DMS 273 treated with DMSO at 0.1 percent for 48 hours (cell line): Measurements from ENCODE around the gene LACC1.

Experiments used
- DNase-seq: peaks from one replicate; lab custom pipeline; 2025; lab: John Stamatoyannopoulos, UW

The LACC1 gene

GRCh38 chr13:43879755-43880181 lies at the start of gene LACC1:
TSS of gene LACC1 (plus strand) at chr13:43879904. CDS start at chr13:43880986, 1,082 bp downstream.
- no peak for DNase-seq

GRCh38 chr13:43830497-43830881 lies 49.2 kb upstream of the LACC1 start:
- DNase-seq, result no peak

DNA sequence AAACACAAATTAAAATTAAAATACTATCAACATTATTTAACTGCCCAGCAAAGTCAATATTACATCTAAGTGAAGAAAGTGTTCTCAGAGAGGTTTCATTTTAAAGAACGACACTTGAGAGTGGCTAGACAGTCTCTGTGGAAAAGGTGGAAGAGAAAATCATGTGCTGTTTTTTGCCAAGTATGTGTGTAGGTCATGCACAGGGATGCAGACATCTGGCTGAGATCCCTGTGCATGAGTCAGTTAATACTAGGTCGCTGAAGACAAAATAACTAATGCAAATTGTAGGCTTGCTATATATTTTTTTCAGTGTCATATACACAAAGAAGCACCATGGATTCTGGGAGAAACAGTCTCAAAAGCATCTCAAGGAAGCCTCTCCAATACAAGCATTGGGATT lies 48.6 kb upstream of the LACC1 start:
- DNase-seq, result no peak

DNA sequence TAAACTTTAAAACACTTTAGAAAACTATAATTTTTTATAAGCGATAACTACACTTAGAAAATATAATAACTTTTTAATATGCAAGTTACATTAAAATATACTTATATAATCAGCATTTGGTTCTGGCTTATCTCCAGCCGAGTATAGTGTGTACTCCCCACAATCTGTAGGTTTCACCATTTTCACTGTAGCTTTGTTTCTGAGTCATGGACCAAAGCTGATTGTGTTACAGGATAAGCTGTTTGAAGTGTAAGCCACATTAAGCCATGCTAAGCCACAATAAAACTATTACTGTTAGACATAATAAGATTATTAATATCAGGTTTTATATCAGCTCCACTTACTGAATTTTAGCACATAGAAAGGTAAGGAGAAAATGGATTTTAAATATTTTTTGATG lies 44.0 kb upstream of the LACC1 start:
- no peak for DNase-seq

DNA sequence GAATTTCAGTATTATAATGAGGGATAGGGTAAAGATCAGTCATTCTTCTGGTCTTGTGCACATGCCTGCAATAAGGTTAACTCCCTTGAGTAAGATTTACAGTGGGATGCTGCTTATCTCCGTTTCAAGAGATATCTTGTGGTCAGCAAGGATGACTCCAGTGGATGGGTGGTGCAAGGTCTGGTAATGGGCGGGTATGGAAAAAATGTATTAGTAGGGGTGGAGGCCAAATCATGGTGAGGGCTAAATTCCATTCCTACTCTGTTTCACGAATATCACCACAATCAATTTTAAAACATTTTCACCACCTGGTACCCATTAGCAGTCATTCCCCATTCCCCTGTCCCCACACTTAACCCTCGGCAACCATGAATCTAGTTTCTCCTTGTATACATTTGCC lies 40.8 kb upstream of the LACC1 start:
- no peak for DNase-seq

- DNase-seq, result no peak
Measured at GRCh38 chr13:43846496-43847158, 33.1 kb upstream of the LACC1 start.

- no peak for DNase-seq
Measured at GRCh38 chr13:43848001-43848649, 31.6 kb upstream of the LACC1 start.

- DNase-seq, result no peak
Measured at GRCh38 chr13:43850873-43851272, 28.8 kb upstream of the LACC1 start.

DNA sequence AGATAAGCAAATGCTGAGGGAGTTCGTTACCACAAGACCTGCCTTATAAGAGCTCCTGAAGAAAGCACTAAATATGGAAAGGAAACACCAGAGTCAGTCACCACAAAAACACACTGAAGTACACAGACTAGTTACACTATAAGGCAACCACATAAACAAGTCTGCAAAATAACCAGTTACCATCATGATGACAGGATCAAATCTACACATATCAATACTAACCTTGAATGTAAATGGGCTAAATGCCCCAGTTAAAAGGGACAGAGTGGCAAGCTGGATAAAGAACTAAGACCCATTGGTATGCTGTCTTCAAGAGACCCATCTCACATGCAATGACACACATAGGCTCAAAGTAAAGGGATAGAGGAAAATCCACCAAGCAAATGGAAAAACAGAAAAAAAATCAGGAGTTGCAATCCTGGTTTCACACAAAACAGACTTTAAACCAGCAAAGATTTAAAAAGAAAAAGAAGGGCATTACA lies 26.7 kb upstream of the LACC1 start:
- DNase-seq, result no peak

DNA sequence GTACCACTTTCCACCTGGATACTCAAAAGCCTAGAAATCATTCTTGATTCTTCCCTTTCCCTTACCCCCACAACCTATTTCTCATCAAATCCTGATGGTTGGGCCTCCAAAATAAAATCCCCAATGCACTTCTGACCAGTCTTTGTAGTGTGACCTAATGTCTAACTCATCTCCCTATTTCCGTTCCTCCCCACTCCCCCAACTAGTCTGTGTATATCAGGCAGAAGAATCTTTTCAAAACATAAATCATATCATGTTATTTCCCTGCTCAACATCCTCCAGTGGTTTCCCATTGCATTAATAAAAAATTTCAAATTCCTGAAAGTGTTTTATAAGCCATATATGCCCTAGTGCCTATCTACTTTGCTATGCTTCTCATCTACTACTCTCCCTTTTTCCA lies 17.8 kb upstream of the LACC1 start:
- no peak for DNase-seq

DNA sequence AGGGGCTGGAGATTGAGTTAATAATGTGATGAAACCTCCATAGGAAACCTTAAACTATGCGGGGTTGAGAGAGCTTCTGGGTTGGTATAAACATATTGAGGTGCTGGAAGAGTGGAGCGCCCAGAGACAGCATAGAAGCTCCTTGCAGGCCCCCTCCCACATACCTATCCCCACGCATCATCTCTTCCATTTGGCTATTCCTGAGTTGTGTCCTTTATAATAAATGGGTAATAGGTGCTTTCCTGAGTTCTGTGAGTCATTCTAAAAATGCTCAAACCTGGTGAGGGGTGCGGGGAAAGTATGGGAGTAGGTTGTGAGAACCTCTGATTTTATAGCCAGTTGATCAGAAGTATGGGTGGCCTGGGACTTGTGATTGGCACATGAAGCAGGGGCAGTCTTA lies 14.8 kb upstream of the LACC1 start:
- DNase-seq, result no peak

- DNase-seq, result no peak
Measured at GRCh38 chr13:43865892-43866291, 13.8 kb upstream of the LACC1 start.

DNA sequence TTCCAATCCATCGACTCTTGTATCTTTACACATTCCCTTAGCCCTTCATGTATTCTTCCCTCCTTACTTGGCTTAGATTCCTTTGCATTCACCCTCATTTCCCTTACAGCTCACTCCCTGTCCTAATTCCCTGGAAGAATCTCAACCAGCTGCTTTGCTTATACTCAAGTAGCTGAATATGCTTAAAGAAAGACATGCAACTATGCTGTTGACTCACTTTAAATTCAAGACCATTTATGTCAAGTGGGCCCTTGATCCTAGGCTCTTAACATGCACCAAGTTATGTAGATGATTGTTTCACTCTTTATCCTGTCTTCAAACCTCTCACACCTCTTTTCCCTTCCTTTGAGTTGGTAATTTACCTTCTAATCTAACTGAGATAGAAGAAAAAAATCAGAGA lies 7.5 kb upstream of the LACC1 start:
- DNase-seq, result no peak

DNA sequence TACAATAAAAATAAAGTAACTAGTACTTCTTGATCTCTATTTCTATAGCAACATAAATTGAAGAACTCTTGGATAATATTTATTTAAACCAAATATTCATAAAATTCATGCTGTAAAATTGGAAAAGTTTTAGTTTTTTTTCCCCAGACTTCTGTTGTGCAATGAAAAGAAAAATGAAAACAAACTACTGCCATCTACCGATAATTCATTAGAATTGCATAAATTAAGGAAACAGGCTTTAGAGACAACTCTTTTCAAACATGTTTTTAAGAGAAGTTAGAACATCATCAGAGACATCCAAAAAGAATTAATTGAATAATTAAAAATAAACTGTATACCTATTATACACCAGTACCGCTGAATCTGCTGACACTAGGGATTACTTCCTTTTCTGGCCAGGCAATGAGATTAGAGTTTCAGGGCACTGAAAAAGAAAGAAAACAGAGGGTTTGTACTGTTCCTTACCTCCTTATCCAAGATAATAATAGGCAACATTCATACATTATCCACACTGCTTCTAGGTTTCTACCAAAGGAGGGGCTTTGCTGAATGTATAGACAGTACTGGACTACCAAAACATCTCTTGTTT lies 5.1 kb upstream of the LACC1 start:
- DNase-seq, result peak; percentile 24

DNA sequence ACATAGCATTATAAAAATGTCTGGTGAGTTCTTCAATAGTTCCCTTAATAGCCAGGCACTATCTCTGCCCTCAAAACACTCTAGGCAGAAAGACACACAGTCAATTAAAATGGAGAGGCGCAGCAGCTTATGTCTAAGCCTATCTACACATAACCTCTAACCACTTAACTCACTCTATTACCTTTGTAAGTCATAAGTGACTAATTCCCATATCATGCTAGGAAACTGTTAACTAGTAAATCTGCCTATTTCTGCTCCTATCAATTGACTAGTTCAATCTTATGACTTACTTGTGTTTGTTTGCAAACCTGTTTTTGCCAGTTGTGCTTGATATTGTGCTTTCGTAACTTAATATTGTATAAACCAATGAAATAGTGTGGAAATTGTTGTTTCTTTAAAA lies 3.3 kb upstream of the LACC1 start:
- DNase-seq, result no peak

GRCh38 chr13:43877326-43877725 lies 2.4 kb upstream of the LACC1 start:
- no peak for DNase-seq

DNA sequence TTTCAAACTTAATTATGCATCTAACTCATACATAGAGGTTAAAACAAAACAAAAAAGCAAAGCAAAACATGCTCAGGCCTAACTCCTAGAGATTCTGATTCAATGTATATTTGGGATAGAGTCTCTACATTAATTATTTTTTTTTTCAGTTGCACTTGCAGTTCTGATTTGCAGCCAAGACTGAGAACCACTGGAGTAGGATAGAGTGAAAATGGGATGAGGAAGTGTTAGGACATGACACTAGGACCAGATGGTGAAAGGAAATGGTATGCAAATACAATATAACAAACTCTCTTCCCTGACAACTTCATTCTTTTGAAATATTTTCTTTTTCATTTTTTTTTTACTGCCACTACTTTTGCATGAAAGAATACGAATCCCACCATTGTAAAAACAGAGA lies 1.9 kb upstream of the LACC1 start:
- DNase-seq, result peak; percentile 4

DNA sequence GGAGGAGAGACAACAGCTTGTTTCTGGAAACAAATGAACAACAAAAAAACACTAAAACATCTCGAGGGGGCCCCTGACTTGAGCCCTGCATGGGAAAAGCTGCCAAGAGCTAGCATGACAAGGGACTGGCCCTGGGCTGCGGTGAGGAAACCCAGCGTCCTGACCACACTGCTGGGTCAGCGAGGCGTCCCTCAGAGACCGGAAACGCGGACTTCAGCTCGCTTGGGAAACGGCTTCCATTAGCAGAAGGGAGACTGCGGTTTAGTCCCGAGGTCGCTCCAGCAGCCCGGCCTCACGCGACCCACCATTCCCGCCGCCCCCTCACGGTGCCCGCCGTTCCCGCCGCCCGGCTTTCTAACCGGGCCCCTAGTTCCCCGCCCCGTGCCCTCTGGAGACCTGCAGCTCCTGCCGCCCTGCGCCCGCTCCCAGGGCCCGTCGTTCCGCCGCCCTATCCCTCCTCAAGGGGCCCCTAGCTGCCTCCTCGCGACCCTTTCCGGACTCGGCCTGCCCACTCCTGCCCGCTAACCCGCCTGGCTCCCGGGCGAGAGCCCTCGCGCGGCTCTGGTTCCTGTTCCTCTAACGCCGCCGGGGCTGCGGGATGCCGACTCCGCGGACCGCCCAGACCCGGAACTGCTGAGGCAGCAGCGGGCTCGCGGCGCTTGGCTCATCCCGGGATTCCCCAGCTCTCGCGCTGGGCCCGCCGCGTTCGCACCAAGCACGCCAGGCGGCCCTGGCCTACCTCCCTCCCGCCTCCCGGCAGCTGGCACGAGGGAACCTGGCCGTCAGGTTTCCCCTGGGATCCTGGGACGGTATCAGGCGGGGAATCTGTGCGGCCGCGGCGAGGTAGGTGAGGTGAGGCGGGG lies 581 bp upstream of the LACC1 start, which contains the start of gene CCDC122:
TSS of gene CCDC122 (minus strand) at position 849 of the 863 bp plus-strand sequence. CDS start 10,364 bp downstream, outside the sequence.
- DNase-seq, result peak; percentile 5

- DNase-seq, result no peak
Measured at GRCh38 chr13:43880214-43880855, 631 bp downstream of the LACC1 start.

- no peak for DNase-seq
Measured at GRCh38 chr13:43880926-43881325, 1.2 kb downstream of the LACC1 start.

GRCh38 chr13:43881580-43881979 lies 1.9 kb downstream of the LACC1 start:
- no peak for DNase-seq

GRCh38 chr13:43883631-43884030 lies 3.9 kb downstream of the LACC1 start:
- DNase-seq, result no peak
